RWPE2 (cell line): ENCODE measurements around the gene RIC8B.

Experiments
- ATAC-seq: fragments of 200-7000 bp; cut with Tn5 transposase; 3 replicates; pipeline ENCODE4 v1.9.1; 2021; ENCODE audit warnings: low read depth
- DNase-seq: peaks from one replicate; pipeline ENCODE4 v3.0.0-alpha.2; 2020; ENCODE audit warnings: low spot score
- H3K27ac ChIP-seq: fragments of 450-650 bp; 2 replicates; pipeline ENCODE4 v1.5.1; 2017; ENCODE audit warnings: mild to moderate bottlenecking; ENCODE audit not compliant: poor library complexity, severe bottlenecking
- H3K27me3 ChIP-seq: fragments of 250-450 bp; sonication (Bioruptor Pico); 2 replicates; pipeline ENCODE4 v1.5.1; 2021; ENCODE audit warnings: mild to moderate bottlenecking, moderate library complexity; ENCODE audit not compliant: insufficient read depth, poor library complexity, severe bottlenecking
- H3K36me3 ChIP-seq: fragments of 250-450 bp; sonication (Bioruptor Pico); 2 replicates; pipeline ENCODE4 v1.5.1; 2020; ENCODE audit warnings: low read depth, mild to moderate bottlenecking, moderate library complexity
- H3K4me1 ChIP-seq: fragments of 250-450 bp; sonication (Bioruptor Pico); 2 replicates; pipeline ENCODE4 v1.5.1; 2021; ENCODE audit warnings: mild to moderate bottlenecking, moderate library complexity; ENCODE audit not compliant: insufficient read depth, poor library complexity, severe bottlenecking
- H3K4me3 ChIP-seq: fragments of 250-450 bp; sonication (Bioruptor Pico); 2 replicates; pipeline ENCODE4 v1.5.1; 2021; ENCODE audit warnings: mild to moderate bottlenecking, moderate library complexity; ENCODE audit not compliant: severe bottlenecking
- H3K9me3 ChIP-seq: fragments of 250-450 bp; sonication (Bioruptor Pico); 2 replicates; pipeline ENCODE4 v1.5.1; 2021; ENCODE audit warnings: mild to moderate bottlenecking, moderate library complexity; ENCODE audit not compliant: severe bottlenecking
- TF ChIP-seq, protein P1 (sequence below): fragments of 450-650 bp; IDR thresholded peaks from one replicate; pipeline ENCODE4 v1.5.1; 2017; ENCODE audit warnings: mild to moderate bottlenecking, moderate library complexity; ENCODE audit not compliant: poor library complexity, severe bottlenecking

The RIC8B gene

DNA sequence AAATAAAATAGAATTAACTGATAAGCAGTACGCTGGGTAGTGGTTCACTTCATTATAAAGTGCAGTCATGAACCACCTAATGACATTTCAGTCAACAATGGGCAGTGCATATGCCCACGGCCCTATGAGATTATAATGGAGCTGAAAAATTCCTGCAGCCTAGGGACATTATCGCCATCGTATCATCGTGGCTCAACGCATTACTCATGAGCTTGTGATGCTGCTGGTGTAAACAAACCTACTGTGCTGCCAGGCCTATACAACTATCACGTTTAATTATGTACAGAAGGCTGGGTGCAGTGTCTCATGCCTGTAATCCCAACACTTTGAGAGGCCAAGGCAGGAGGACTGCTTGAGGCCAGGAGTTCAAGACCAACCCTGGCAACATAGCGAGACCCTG is 119.0 kb downstream of the RIC8B start:
- no peak for DNase-seq
- ATAC-seq = no peak
- TF ChIP-seq, protein P1, sequence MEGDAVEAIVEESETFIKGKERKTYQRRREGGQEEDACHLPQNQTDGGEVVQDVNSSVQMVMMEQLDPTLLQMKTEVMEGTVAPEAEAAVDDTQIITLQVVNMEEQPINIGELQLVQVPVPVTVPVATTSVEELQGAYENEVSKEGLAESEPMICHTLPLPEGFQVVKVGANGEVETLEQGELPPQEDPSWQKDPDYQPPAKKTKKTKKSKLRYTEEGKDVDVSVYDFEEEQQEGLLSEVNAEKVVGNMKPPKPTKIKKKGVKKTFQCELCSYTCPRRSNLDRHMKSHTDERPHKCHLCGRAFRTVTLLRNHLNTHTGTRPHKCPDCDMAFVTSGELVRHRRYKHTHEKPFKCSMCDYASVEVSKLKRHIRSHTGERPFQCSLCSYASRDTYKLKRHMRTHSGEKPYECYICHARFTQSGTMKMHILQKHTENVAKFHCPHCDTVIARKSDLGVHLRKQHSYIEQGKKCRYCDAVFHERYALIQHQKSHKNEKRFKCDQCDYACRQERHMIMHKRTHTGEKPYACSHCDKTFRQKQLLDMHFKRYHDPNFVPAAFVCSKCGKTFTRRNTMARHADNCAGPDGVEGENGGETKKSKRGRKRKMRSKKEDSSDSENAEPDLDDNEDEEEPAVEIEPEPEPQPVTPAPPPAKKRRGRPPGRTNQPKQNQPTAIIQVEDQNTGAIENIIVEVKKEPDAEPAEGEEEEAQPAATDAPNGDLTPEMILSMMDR = no peak
- no peak overlapping the region for H3K4me3 ChIP-seq
- no peaks in the 10 kb centered on the region for H3K9me3 ChIP-seq
- no peaks in the 10 kb centered on the region for H3K36me3 ChIP-seq
- H3K4me1 ChIP-seq = no peaks in the 10 kb centered on the region
- no peak overlapping the region for H3K27ac ChIP-seq
- no peaks in the 10 kb centered on the region for H3K27me3 ChIP-seq

DNA sequence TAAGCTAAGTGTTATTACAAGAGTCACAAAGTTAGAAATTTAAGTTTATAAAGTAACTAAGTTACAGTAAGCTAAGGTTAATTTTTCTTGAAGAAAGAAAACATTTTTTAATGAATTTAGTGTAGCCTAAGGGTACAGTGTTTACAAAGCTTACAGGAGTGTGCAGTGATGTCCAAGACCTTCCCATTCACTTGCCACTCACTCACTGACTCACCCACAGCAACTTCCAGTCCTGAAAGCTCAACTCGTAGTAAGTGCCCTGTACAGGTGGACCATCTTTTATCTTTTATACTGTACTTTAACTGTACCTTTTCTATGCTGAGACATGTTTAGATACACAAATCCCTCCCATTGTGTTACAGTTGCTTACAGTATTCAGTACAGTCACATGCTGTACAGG is 120.3 kb downstream of the RIC8B start:
- Histone ChIP-seq H3K4me1 (no peaks in the 10 kb centered on the region), H3K36me3 (no peaks in the 10 kb centered on the region), H3K27ac (no peak overlapping the region), H3K4me3 (no peak overlapping the region), H3K9me3 (no peaks in the 10 kb centered on the region), H3K27me3 (no peaks in the 10 kb centered on the region)
- TF ChIP-seq, protein P1 = no peak
- peak; percentile 53; the same call in 1 of the 3 replicates for ATAC-seq
- DNase-seq = no peak

DNA sequence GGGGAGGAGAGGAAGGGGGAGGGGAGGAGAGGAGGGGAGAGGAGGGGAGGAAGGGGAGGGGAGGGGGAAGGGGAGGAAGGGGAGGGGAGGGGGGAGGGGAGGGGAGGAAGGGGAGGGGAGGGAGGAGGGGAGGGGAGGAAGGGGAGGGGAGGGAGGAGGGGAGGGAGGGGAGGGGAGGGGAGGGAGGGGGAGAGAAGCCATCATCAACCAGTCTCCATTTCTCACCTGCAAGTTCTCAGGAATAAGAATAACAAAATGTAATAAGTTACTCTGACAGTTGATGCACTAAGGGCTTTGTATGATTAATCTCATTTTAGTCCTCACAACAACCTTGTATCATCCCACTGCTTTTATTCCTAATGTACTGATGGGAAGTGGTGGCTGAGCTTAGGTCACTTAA is 122.1 kb downstream of the RIC8B start:
- DNase-seq (no peak), ATAC-seq (no peak)
- no peaks in the 10 kb centered on the region for H3K4me1 ChIP-seq
- H3K27ac ChIP-seq = no peak overlapping the region
- no peaks in the 10 kb centered on the region for H3K27me3 ChIP-seq
- no peaks in the 10 kb centered on the region for H3K9me3 ChIP-seq
- H3K4me3 ChIP-seq = no peak overlapping the region
- H3K36me3 ChIP-seq = no peaks in the 10 kb centered on the region
- TF ChIP-seq, protein P1 = no peak

DNA sequence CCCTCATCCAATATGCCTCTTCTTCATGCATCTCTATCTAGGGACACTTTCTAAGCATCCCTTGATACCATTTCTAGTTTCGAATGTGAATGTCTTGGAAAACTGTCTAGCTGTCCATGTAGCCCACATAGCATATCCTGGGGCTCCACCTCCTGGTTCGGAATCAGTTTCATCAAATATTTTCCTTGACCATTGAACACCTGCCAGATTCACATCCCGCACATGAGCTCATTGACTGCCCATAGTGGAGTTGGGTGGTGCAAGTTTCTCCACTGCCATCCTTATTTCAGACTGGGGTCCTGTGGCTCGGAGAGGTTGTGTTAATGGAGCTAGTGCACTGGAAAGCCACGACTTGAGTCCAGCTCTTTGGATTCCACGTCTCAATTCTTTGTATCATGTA is 122.6 kb downstream of the RIC8B start:
- no peak for ATAC-seq
- H3K27me3 ChIP-seq = no peaks in the 10 kb centered on the region
- TF ChIP-seq, protein P1 = no peak
- no peak overlapping the region for H3K4me3 ChIP-seq
- H3K27ac ChIP-seq = no peak overlapping the region
- DNase-seq = no peak
- no peaks in the 10 kb centered on the region for H3K36me3 ChIP-seq
- no peaks in the 10 kb centered on the region for H3K9me3 ChIP-seq
- H3K4me1 ChIP-seq = no peaks in the 10 kb centered on the region

DNA sequence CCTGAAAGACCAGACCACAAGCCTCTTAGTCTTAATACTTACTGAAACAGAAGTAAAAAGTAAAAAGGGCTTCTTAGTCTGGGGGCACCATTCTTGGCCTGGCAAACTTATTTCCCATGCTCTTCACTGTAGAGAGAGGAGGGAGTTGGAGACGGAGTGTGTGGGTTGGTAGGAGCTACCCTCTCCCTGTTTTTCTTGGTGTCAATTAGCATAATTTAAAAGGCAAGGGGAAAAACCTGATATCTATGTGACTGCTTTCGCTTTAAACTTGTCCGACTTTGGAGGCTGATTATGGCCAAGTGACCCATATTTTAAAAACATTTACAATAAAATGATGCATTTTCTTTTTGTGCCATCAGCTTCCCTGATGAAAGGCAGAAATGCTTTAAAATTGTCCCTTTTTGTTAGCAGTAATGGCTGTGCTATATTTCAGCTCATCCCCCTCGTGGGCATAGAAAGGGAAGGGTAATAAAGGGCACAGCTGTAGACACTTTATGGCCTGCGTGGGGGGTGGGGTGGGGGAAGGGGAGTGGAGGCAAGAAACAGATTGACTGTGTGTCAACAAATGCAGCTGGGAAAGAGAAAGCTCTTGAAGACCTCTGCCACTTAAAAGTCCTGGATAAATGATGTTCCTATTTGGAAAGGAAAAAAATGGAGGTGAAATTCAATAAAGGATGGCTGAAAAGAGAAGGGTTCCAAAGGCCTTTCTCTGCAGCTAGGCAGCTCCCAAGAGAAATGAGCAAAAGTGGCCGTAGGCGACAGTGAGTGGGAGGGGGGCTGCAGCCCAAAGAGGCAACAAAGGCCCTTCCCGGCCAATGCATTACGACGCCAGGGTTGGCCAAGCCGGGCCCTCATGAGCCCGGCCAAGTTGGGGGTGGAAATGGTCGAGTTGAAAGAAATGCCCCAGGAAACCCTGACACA is 123.8 kb downstream of the RIC8B start:
- Histone ChIP-seq H3K9me3 (no peaks in the 10 kb centered on the region), H3K27ac (no peak overlapping the region), H3K4me1 (no peaks in the 10 kb centered on the region), H3K27me3 (no peaks in the 10 kb centered on the region), H3K36me3 (no peaks in the 10 kb centered on the region), H3K4me3 (no peak overlapping the region)
- TF ChIP-seq, protein P1 = no peak
- DNase-seq (no peak), ATAC-seq (no peak)
